SH-SY5Y (cell line): ENCODE measurements around the gene APOM.

Experiments
- GATA2 ChIP-seq: IDR thresholded peaks from 2 replicates; pipeline ENCODE4 v1.6.1; 2011; ENCODE audit warnings: mild to moderate bottlenecking, low read depth, low read length
- GATA3 ChIP-seq: IDR thresholded peaks from 2 replicates; pipeline ENCODE4 v1.6.1; 2011; ENCODE audit warnings: low read depth, mild to moderate bottlenecking, low read length, moderate library complexity

GRCh38 chr6:31689249-31690110, 33.8 kb downstream of the APOM start:
- no peak for TF ChIP-seq GATA2
- TF ChIP-seq GATA3: no peak
